ENCODE data around the gene SLC37A3.

DNA sequence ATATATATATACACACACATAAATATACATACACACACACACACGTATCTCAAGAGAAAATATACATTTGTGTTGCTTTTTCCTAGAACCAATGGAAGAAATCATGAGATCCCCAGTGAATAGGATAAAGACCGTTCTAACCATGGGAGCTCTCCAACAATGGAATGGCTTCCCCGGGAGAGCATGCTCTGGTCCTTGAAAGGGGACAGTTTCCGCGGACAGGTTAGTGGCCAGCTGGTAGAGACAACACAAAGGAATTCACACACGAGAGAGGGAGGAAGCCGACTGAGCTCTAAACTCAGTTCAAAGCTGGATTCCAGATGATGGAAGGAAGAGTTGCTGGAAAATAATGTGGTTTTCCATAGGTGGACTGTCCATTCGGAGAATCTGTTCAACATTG is 72.7 kb downstream of the SLC37A3 start:
- TF ChIP-seq, protein P1, sequence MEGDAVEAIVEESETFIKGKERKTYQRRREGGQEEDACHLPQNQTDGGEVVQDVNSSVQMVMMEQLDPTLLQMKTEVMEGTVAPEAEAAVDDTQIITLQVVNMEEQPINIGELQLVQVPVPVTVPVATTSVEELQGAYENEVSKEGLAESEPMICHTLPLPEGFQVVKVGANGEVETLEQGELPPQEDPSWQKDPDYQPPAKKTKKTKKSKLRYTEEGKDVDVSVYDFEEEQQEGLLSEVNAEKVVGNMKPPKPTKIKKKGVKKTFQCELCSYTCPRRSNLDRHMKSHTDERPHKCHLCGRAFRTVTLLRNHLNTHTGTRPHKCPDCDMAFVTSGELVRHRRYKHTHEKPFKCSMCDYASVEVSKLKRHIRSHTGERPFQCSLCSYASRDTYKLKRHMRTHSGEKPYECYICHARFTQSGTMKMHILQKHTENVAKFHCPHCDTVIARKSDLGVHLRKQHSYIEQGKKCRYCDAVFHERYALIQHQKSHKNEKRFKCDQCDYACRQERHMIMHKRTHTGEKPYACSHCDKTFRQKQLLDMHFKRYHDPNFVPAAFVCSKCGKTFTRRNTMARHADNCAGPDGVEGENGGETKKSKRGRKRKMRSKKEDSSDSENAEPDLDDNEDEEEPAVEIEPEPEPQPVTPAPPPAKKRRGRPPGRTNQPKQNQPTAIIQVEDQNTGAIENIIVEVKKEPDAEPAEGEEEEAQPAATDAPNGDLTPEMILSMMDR (IDR thresholded peaks at IDR 0.05), result no peak
- TF ChIP-seq EZH2 (IDR thresholded peaks at IDR 0.05; ENCODE audit: borderline replicate concordance, insufficient read depth, low read depth, low read length, poor library complexity, severe bottlenecking), result no peak

All from B cell (primary cell).